Neuron (in vitro differentiated cells): Measurements from ENCODE around the gene FAM131A.

Experiments
- H2AFZ ChIP-seq: one replicate; pipeline ENCODE4 v1.6.1; 2013; ENCODE audit warnings: low read depth, mild to moderate bottlenecking, inconsistent platforms, low read length, moderate library complexity
- H3K27me3 ChIP-seq: one replicate; pipeline ENCODE4 v1.6.1; 2013; ENCODE audit warnings: low read length; ENCODE audit not compliant: insufficient read depth
- H3K36me3 ChIP-seq: one replicate; pipeline ENCODE4 v1.6.1; 2013; ENCODE audit warnings: low read length; ENCODE audit not compliant: insufficient read depth
- H3K4me1 ChIP-seq: one replicate; pipeline ENCODE4 v1.6.1; 2013; ENCODE audit warnings: low read length; ENCODE audit not compliant: insufficient read depth
- H3K4me3 ChIP-seq: 2 replicates; pipeline ENCODE4 v1.5.1; 2013; ENCODE audit warnings: mild to moderate bottlenecking, low read length, moderate library complexity
- H3K9me3 ChIP-seq: one replicate; pipeline ENCODE4 v1.6.1; 2013; ENCODE audit warnings: low read length

The FAM131A gene

GRCh38 chr3:184384342-184384741 lies 46.9 kb downstream of the FAM131A start:
- H3K9me3 ChIP-seq, result no peaks in the 10 kb centered on the region
- no peaks in the 10 kb centered on the region for H3K36me3 ChIP-seq
- no peak overlapping the region for H3K4me3 ChIP-seq
- H3K4me1 ChIP-seq, result peaks cover 16% of the 10 kb centered on the region
- H2AFZ ChIP-seq, result no peak overlapping the region
- peaks cover 4% of the 10 kb centered on the region for H3K27me3 ChIP-seq

GRCh38 chr3:184384856-184385422 lies 47.5 kb downstream of the FAM131A start:
- H3K9me3 ChIP-seq, result no peaks in the 10 kb centered on the region

GRCh38 chr3:184386047-184386806 lies 48.8 kb downstream of the FAM131A start:
- peaks cover 6% of the 10 kb centered on the region for H3K4me1 ChIP-seq
- H3K9me3 ChIP-seq, result no peaks in the 10 kb centered on the region
- no peaks in the 10 kb centered on the region for H3K27me3 ChIP-seq
- no peaks in the 10 kb centered on the region for H3K36me3 ChIP-seq
- H2AFZ ChIP-seq, result no peak overlapping the region
- H3K4me3 ChIP-seq, result no peak overlapping the region

More at GRCh38 chr3:184384856-184385422, 47.5 kb downstream of the FAM131A start:
- Histone ChIP-seq H3K27me3 (peaks cover 4% of the 10 kb centered on the region), H3K36me3 (no peaks in the 10 kb centered on the region), H3K4me1 (peaks cover 14% of the 10 kb centered on the region), H2AFZ (no peak overlapping the region), H3K4me3 (no peak overlapping the region)

- H3K4me1 ChIP-seq, result peaks cover 3% of the 10 kb centered on the region
Measured at GRCh38 chr3:184387174-184387714, 49.8 kb downstream of the FAM131A start.

GRCh38 chr3:184388164-184388935 lies 51.0 kb downstream of the FAM131A start:
- H3K4me3 ChIP-seq, result no peak overlapping the region
- H3K9me3 ChIP-seq, result no peaks in the 10 kb centered on the region
- no peak overlapping the region for H2AFZ ChIP-seq
- no peaks in the 10 kb centered on the region for H3K36me3 ChIP-seq
- H3K27me3 ChIP-seq, result no peaks in the 10 kb centered on the region
- H3K4me1 ChIP-seq, result peaks cover 3% of the 10 kb centered on the region

More at GRCh38 chr3:184387174-184387714, 49.8 kb downstream of the FAM131A start:
- no peaks in the 10 kb centered on the region for H3K27me3 ChIP-seq
- no peak overlapping the region for H2AFZ ChIP-seq
- no peaks in the 10 kb centered on the region for H3K36me3 ChIP-seq
- H3K4me3 ChIP-seq, result no peak overlapping the region
- H3K9me3 ChIP-seq, result no peaks in the 10 kb centered on the region

GRCh38 chr3:184388936-184389230 lies 51.5 kb downstream of the FAM131A start:
- Histone ChIP-seq H3K4me3 (no peak overlapping the region), H3K36me3 (no peaks in the 10 kb centered on the region), H3K27me3 (no peaks in the 10 kb centered on the region), H3K4me1 (peaks cover 3% of the 10 kb centered on the region), H2AFZ (no peak overlapping the region), H3K9me3 (no peaks in the 10 kb centered on the region)

GRCh38 chr3:184389384-184389783 lies 52.0 kb downstream of the FAM131A start:
- no peak overlapping the region for H2AFZ ChIP-seq
- no peaks in the 10 kb centered on the region for H3K36me3 ChIP-seq
- no peaks in the 10 kb centered on the region for H3K9me3 ChIP-seq
- H3K4me1 ChIP-seq, result peaks cover 3% of the 10 kb centered on the region
- H3K27me3 ChIP-seq, result no peaks in the 10 kb centered on the region
- no peak overlapping the region for H3K4me3 ChIP-seq

- H3K4me3 ChIP-seq, result no peak overlapping the region
- no peaks in the 10 kb centered on the region for H3K27me3 ChIP-seq
- H3K9me3 ChIP-seq, result no peaks in the 10 kb centered on the region
Measured at GRCh38 chr3:184389935-184390528, 52.6 kb downstream of the FAM131A start.

GRCh38 chr3:184391266-184391665 lies 53.9 kb downstream of the FAM131A start:
- Histone ChIP-seq H3K27me3 (no peaks in the 10 kb centered on the region), H3K4me3 (no peak overlapping the region), H3K36me3 (no peaks in the 10 kb centered on the region), H3K9me3 (no peaks in the 10 kb centered on the region), H2AFZ (no peak overlapping the region), H3K4me1 (peaks cover 3% of the 10 kb centered on the region)

More at GRCh38 chr3:184389935-184390528, 52.6 kb downstream of the FAM131A start:
- Histone ChIP-seq H3K4me1 (peaks cover 3% of the 10 kb centered on the region), H3K36me3 (no peaks in the 10 kb centered on the region), H2AFZ (no peak overlapping the region)

GRCh38 chr3:184395320-184395660 lies 57.9 kb downstream of the FAM131A start:
- no peaks in the 10 kb centered on the region for H3K9me3 ChIP-seq
- H3K36me3 ChIP-seq, result no peaks in the 10 kb centered on the region
- H2AFZ ChIP-seq, result no peak overlapping the region
- no peak overlapping the region for H3K4me3 ChIP-seq
- no peaks in the 10 kb centered on the region for H3K27me3 ChIP-seq
- no peaks in the 10 kb centered on the region for H3K4me1 ChIP-seq
